Measurements from ENCODE around the gene SNX1.

Gene SNX1

GRCh38 chr15:64155802-64156651 lies 60.2 kb downstream of the SNX1 start:
- no peak overlapping the region for H3K4me3 ChIP-seq (ENCODE audit: low read depth, low read length)
- TF ChIP-seq CTCF (IDR thresholded peaks at IDR 0.05; ENCODE audit: insufficient read depth, low read length, missing control alignments): no peak
- no peak for DNase-seq (ENCODE audit: low read depth, low spot score)
- ChIA-PET CTCF (interaction anchor here (0.6 to 3.3 kb wide), 3 partner anchors 9 to 622 kb away, joined by 3 to 27 read pairs (median 5); partner anchors contain the start of gene CSNK1G1), POLR2A (interaction anchor here (0.6 kb wide), 1 partner anchor 515 kb away, joined by 4 read pairs; no protein-coding TSS in a partner anchor)

GRCh38 chr15:64156652-64157331 lies 61.0 kb downstream of the SNX1 start:
- TF ChIP-seq CTCF (IDR thresholded peaks at IDR 0.05; ENCODE audit: insufficient read depth, low read length, missing control alignments): no peak

GRCh38 chr15:64157599-64158125 lies 61.9 kb downstream of the SNX1 start:
- TF ChIP-seq CTCF (IDR thresholded peaks at IDR 0.05; ENCODE audit: insufficient read depth, low read length, missing control alignments): no peak
- ChIA-PET CTCF (interaction anchor here (0.9 to 3.3 kb wide), 3 partner anchors 10 to 201 kb away, joined by 3 to 27 read pairs (median 5); partner anchors contain the start of gene CSNK1G1), POLR2A (interaction anchor here (0.7 to 1.0 kb wide), 2 partner anchors 11 to 48 kb away, joined by 3 read pairs; no protein-coding TSS in a partner anchor)
- H3K4me3 ChIP-seq (ENCODE audit: low read depth, low read length): no peak overlapping the region
- no peak for DNase-seq (ENCODE audit: low read depth, low spot score)

More at GRCh38 chr15:64156652-64157331, 61.0 kb downstream of the SNX1 start:
- DNase-seq (ENCODE audit: low read depth, low spot score): no peak
- POLR2A ChIA-PET: interaction anchor here (0.7 to 1.0 kb wide), 2 partner anchors 10 to 47 kb away, joined by 3 read pairs; no protein-coding TSS in a partner anchor
- H3K4me3 ChIP-seq (ENCODE audit: low read depth, low read length): no peak overlapping the region
- CTCF ChIA-PET: interaction anchor here (0.6 to 3.3 kb wide), 4 partner anchors 9 to 621 kb away, joined by 3 to 27 read pairs (median 4); partner anchors contain the start of gene CSNK1G1

GRCh38 chr15:64158363-64159134 lies 62.8 kb downstream of the SNX1 start:
- no peak for DNase-seq (ENCODE audit: low read depth, low spot score)
- CTCF ChIA-PET: interaction anchor here (3.3 kb wide), 1 partner anchor 11 kb away, joined by 27 read pairs; no protein-coding TSS in a partner anchor
- H3K4me3 ChIP-seq (ENCODE audit: low read depth, low read length): no peak overlapping the region; the same call in 1 of the 2 replicates
- POLR2A ChIA-PET: interaction anchor here (0.6 kb wide), 1 partner anchor 15 kb away, joined by 3 read pairs; no protein-coding TSS in a partner anchor
- no peak for TF ChIP-seq CTCF (IDR thresholded peaks at IDR 0.05; ENCODE audit: insufficient read depth, low read length, missing control alignments)

GRCh38 chr15:64161688-64162477 lies 66.1 kb downstream of the SNX1 start:
- POLR2A ChIA-PET: interaction anchor here (1.0 kb wide), 1 partner anchor 9 kb away, joined by 7 read pairs; no protein-coding TSS in a partner anchor
- peak overlapping the region; percentile 95 for H3K4me3 ChIP-seq (ENCODE audit: low read depth, low read length)
- no peak for DNase-seq (ENCODE audit: low read depth, low spot score)
- CTCF ChIA-PET: interaction anchor here (1.5 to 2.7 kb wide), 3 partner anchors 8 to 225 kb away, joined by 5 to 39 read pairs (median 7); partner anchors contain the start of gene TRIP4
- TF ChIP-seq CTCF (IDR thresholded peaks at IDR 0.05; ENCODE audit: insufficient read depth, low read length, missing control alignments): no peak
